Right ventricle myocardium inferior (tissue), 1 donor: ENCODE data around the gene PHTF2. TPM values are rescaled to one million over a fixed set of nuclear protein-coding genes. Genes with fewer than 3 reads are reported as not detected.
"Not testable (repeated sequence)": the region's sequence is repeated elsewhere in the genome, so short reads cannot be mapped to it uniquely, and the experiment has no call there.

ENCODE experiments used
- ATAC-seq: fragments of 200-7000 bp; cut with Tn5 transposase; one replicate; pipeline ENCODE4 v1.9.1; 2020; ENCODE audit warnings: mild to moderate bottlenecking, moderate library complexity
- DNase-seq: peaks from one replicate; pipeline ENCODE4 v3.0.0; 2021; ENCODE audit errors: missing footprints
- intact Hi-C: fragments of 100-400 bp; cut with DNase I; formaldehyde crosslinking; loops from one replicate; pipeline ENCODE4 v1.11.0; 2022
- total RNA-seq: library from RNA; stranded (reverse); fragmentation: NEBNext Ultra II Directional; extraction: Animal tissue kit (Norgen Biotek cat#: 25700); gene quantifications from one replicate; pipeline ENCODE4 v1.2.1, GENCODE V29; 2021
- donor health status: DM: no; HTN: yes; CAD: no; lungs with severe emphysema.

Gene PHTF2
- total RNA-seq, 1 donor from 2014 or later: 21.5 TPM

DNA sequence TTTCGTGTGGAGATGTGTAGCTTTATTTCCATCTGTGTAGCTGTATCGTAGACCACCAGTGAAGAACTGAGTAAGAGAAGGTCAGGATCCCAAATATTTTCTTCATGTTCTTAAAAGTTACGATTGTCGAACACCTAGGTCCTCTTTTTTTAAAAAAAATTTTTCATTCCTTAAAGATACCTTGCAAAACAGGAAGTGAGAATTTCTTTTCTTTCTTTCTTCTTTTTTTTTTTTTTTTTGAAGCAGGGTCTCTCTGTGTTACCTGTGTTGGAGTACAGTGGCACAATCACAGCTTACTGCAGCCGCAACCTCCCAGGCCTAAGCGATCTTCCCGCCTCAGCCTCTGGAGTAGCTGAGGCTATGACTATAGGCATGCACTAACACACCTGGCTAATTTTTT, 60.8 kb downstream of the PHTF2 start:
- DNase-seq (no peak), ATAC-seq (no peak)
- intact Hi-C loops: no loop called here

DNA sequence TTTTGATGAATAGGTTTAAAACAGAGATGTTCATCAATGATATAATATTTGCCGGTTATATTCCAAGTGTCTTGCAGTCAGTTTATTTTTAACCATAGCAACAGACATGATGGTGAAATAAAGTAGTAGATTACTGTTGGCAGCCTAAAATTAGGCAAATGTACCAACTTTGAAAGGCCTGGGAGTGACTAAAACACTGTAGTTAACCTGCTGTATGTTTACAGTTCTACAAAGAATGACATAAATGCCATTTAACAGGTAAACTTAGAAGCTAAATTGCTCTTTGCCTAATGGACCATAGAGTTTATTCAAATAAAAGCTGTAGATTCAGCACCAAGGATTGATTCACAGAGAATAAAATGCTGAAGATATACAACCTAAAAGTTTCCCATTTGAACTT, 64.1 kb downstream of the PHTF2 start:
- ATAC-seq (no peak), DNase-seq (no peak)
- intact Hi-C loops: no loop called here

DNA sequence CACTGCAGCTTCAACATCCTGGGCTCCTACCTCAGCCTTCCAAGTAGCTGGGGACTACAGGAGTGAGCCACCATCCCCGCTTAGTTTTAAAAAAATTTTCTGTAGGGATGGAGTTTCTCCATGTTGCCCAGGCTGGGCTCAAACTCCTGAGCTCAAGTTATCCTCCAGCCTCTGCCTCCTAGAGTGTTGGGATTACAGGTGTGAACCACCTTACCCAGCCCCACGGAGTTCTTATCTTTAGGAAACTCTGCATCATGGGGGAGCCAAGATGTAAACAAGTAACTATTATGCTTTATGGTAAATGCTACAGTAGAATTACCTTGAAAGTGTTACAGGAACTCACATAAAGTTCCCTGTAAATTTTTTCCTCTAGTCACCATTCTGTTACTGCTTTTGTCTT, 65.3 kb downstream of the PHTF2 start:
- intact Hi-C loops: no loop called here
- ATAC-seq (no peak), DNase-seq (no peak)

DNA sequence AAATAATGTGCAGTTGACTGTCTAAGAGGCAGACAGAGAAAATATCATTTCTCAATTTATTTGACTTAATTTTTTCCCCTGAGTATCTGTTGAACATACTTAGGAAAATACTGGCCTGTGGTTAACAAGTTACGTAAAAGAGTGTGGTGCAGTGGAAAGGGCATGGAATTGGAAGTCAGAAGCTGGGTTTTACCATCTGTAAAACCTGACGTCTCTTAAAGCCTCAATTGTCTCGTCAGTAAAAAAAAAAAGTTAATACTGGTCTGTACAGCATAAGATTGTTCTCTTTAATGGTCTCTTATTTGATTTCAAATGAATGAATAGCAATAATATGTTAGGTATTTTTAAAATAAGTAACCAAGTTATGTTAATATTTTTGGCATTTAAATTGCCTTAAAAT, 67.8 kb downstream of the PHTF2 start:
- no peak for ATAC-seq
- no peak for DNase-seq
- intact Hi-C loops: no loop called here

DNA sequence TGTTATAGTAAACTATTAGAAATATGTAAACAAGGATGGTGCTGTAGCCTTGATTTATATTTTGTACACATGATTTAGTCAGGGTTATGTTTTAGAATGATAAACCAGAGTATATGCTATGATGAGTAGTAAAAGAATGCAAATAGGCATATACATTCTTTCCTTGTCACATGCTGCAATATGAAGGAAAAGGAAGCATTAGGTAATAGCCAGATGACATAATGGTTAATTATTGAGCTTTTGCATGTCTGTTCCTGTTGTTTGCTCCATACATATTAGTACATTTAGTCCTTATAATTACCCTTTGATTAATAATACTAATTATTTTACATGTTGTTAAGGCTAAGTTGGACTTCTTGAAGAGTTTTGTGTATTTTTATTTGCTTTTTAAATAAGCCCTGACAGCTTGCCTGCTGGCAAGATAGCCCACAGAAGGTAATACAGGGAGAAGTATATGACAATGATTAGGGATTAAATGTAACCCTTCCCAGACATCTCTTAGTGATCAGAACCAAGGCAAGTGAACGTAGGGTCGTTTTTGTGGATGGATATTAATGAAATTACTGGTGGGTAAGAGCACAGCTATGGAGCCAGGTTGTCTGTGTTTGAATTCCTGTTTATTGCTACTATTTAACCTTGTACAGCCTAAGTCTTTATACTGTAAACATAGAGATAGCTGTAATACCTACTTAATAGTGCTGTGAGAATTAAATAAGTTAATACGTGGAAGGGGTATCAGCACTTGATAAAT, 68.4 kb downstream of the PHTF2 start:
- ATAC-seq (no peak), DNase-seq (no peak)
- intact Hi-C loops: no loop called here

DNA sequence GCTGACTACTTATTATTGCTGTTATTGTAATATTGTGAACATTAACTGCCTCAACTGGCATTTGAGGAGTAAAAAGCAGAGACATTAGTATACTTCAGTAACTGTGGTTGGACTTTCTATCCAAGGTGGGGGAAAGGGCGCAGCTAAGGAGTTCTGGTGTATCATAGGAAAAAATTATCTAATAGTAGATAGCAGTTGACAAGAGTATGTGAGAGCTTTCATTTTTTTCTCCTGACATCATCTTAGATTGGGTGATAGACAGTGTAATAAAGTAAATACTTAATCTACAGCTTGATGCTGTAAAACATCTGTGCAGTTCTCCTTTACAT, 68.9 kb downstream of the PHTF2 start:
- DNase-seq (no peak), ATAC-seq (no peak)
- intact Hi-C loops: no loop called here

DNA sequence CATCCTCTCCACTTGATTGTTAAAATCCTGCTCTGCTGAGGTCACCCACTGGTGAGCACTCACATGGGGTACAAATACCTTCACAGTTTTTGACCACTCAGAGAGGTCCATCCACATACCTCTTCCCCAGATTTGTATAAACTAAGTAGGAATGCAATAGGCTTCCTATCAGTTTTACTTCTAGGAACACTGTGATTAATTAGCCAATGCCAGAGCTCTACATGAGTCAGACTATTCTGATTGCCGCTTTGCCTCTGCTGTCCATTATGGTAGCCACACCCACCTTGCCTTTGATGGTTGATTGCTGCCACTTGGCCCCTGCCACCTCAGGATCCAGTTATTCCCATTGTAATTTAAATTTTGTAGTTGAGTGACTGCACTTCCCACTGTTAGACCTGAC, 73.7 kb downstream of the PHTF2 start:
- intact Hi-C loops, ATAC-seq: not testable (repeated sequence)

DNA sequence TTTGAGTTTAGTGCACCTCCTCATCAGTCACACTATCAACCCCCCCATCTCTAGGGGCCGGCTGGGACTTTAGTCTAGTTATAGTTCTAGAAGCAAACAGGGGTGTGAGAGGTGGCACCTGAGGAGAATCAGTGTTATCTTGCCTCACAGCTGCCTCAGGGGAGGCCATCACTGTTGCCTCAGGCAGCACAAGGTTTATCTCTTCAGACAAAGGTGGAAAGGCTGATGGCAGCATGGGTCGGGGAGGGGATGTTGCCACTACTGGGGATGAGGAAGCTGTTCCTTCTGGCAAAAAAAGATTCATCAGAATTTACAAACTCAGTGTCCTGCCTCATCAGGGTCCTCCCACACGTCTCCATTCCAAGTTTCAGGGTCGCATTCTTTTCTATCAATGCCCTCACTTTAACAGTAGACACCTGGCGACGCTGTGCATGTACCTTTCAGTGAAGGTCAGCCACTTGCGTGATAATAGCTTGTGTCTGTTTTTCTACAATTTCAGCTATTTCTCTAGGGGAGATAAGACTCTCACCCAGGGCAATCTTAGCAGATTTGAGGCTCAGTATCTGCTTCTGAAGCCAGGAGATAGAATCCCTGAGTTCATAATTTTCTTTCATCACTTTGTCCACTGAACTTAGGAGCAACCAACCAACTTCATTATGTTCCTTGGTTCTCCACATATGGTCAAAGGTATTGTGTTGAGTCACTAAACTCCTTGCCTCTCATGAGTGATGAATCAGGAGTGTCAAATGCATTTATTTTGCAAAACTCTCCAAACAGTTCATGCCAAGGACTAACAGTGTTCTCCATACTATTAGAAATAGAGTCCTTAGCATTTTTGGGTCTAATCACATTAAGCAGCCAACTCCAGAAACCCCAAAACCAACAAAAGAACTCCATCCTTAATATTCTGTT, 75.1 kb downstream of the PHTF2 start:
- intact Hi-C loops, ATAC-seq, DNase-seq: not testable (repeated sequence)

More for the DNA sequence above, 73.7 kb downstream of the PHTF2 start:
- not testable (repeated sequence) for DNase-seq

DNA sequence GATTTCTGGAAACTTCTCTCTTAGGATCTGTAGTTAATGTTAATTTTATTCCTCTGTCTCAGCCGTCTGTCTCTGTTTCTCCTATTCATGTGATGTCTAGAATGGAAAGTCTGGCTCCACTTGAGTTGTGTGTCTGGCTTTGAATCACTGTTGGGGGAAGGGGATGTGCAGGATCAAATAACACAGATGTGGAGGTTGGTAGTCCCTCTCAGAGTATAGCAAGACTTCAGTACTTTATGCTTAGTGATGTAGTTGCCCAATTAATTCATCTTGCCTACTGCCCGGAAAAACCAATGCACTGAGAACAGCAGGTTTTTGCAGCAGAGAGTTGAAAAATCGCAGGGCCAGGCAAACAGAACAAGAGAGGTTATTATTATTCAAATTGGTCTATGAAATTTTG, 79.2 kb downstream of the PHTF2 start:
- intact Hi-C loops: no loop called here
- no peak for DNase-seq
- no peak for ATAC-seq

DNA sequence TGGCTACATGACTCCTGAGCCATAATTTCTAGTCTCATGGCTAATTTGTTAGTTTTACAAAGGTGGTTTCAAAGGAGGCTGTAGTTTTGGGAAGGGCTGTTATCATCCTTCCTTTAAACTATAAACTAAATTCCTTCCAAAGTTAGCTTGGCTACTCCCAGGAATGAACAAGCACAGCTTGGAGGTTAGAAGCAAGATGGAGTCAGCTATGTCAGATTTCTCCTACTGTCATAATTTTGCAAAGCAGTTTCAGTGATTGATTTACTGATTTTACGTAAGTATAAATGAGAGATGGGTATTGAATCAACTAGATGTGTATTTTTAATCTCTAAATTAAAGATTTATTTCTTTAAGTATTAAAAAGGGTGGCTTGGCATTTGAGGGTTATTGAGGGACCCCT, 79.9 kb downstream of the PHTF2 start:
- intact Hi-C loops: no loop called here
- no peak for ATAC-seq

DNA sequence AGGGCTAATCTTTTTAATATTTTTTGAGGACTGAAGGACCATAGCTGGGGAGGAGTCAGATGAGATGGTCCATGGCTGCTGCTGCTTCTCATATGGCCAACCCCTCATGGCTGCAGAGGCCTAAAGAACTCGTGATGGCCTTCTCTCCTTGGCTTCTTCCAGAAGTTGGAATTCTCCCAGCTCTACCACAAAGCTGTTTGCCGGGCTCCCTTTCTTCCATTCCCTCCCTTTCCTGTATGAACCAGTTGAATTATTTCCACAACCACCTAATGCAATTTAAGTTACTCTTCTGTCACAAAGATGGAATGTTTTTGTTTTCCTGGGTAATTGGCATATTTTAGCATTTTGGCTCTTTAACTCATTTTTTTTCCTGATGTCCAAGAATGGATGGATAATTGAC, 80.7 kb downstream of the PHTF2 start:
- intact Hi-C loops: no loop called here
- ATAC-seq (no peak), DNase-seq (no peak)

More for the DNA sequence above, 79.9 kb downstream of the PHTF2 start:
- DNase-seq: no peak

DNA sequence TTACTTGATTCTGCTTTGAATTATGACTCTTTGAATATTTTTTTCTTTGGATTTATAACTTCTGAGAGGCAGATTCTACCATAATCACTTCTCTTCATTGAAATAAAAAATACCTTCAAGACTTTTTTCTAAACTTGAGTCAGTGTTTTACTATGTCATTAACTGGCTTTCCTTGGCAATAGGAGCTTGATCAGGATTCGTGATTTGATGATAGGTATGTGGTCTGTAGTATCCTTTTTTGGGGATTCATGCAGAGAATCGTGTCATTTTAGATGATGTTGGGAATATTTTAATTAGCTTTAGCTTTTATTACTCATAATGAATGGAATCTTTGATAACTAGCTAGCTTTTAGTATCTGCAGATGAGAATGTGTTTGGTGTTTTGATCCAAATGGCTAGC, 83.3 kb downstream of the PHTF2 start:
- intact Hi-C loops: no loop called here
- DNase-seq (no peak), ATAC-seq (no peak)

DNA sequence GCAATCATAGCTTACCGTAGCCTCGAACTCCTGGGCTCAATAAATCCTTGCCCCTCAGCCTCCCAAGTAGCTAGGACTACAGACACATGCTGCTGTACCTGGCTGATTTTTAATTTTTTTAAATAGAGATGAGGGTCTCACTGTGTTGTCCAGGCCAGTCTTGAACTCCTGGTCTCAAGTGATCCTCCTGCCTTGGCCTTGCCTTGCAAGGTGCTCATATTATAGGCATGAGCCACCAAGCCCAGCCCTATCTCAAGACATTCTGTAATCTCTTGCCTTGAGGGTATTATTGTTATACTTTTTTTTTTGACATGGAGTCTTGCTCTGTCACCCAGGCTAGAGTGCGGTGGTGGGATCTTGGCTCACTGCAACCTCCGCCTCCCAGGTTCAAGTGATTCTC, 86.6 kb downstream of the PHTF2 start:
- no peak for DNase-seq
- intact Hi-C loops: no loop called here
- ATAC-seq: no peak

DNA sequence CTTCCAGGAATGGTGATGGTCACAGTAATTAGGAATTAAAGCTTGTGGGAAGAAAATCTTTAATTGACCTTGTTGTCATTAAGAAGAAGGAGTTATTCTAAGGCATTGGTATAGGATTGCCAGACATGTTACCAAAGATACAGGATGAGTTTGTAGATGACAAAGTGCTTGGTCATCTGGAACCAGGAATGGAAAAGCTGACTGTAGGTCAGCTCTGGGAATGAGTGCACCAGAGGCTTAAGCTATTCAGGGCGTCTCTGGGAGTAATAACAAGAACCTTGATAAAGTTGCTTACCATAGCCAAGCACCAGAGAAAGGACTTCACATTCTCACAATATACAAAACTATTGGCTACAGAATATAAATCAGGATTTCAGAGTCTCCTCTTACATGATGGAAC, 89.0 kb downstream of the PHTF2 start:
- ATAC-seq (no peak), DNase-seq (no peak)
- intact Hi-C loops: no loop called here

DNA sequence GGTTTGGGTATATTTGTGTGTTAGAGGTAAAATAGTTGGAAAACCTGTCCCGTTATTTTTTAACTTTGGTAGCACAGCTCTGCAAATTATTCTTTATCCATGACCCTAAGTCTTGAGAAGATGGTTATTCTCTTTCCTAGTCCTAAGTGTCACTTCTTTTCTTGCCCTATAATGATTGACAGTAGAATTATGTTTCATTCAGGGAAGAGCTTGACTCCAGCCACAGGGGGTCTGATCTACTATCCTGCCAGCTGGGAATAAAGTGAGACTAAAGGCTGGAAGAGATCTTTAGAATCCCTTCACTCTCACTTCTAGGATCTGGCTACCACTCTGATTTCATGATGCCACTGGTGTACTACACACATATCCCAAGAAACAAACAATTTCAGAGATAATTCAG, 90.4 kb downstream of the PHTF2 start:
- DNase-seq (no peak), ATAC-seq (no peak)
- intact Hi-C loops: no loop called here

DNA sequence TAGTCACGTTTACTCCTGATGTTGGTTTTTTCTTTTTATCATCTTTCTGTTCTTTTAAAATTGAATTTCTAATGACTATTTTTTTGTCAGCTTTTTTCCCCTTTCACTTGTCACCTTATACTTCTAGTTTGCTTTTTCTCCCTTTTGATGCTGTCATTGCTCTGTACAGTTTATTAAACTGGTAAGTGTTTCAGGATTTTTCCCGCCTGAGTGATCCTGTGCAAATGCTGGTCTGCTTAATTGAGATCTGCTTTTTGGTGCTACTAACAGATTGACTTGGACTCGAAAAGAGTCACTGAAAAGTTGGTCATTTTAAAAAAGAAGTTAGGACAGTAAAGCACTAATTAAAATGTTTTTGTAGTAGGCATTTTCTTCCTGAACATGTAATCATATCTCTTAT, 95.2 kb downstream of the PHTF2 start:
- ATAC-seq: no peak
- intact Hi-C loops: no loop called here
- DNase-seq: no peak

DNA sequence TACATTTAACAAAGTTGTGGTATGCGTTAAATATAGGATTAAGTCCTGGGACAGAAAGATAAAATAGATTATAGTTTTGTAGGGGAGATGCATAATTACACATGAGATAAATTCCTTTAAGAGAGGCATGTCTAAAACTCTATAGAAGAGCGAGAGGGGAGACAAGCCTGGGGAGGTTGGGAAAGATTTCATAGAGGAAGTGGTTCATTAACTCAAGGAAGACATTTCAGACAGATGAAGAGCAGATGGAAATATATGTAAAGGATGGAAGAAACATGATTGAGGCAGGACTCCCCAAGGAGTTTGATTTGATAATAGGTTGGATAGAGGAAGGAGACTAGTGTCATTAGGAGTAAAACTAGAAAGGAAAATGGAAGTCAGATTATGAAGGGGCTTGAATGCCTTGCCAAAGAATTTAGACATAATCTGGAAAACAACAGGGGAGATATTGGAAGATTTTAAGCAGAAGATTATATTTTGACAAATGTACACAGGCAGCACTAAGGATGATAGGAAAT, 96.1 kb downstream of the PHTF2 start:
- intact Hi-C loops: no loop called here
- DNase-seq: no peak
- ATAC-seq: no peak

DNA sequence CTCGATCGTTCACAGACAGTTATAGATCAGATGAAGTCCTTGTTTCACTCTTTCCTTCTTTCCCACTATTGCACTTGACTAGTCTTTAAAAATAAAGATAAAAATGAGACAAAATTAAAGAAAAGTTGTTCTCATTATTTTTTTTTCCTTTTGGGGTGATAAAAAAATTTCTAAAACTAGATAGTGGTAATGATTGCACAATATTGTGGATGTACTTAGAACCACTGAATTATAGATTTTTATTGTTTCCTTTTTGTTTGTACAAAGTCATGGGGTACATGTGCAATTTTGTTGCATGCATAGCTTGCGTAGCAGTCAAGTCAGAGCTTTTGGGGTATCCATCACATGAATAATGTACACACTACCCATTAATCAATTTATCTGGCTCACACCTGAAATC, 97.3 kb downstream of the PHTF2 start:
- intact Hi-C loops: no loop called here
- no peak for ATAC-seq
- no peak for DNase-seq

DNA sequence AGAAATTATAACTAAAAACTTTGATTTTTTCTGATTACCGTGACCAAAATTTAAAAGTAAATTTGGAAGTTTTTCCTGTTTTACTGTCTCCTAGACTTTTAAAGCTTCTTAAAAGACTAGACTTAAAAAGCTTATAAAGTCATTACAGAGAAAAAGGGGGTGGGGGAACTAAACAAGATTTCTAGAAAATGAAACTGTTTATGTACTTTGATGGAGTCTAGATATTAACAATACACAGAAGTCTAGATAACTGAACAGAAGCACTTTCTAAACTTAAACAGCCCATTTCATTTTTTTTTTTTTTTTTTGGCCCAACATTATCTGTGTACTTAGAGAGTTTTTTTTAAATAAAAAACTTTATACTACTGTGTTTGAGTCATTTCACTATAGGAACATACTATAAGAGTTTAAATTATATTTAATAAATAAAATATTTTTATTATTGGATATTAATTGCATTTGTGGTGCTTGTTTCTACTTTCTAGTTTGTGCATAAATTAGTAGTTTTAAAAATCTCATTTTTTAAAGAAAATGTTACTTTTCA, 98.5 kb downstream of the PHTF2 start:
- intact Hi-C loops: no loop called here
- no peak for DNase-seq
- ATAC-seq: no peak

DNA sequence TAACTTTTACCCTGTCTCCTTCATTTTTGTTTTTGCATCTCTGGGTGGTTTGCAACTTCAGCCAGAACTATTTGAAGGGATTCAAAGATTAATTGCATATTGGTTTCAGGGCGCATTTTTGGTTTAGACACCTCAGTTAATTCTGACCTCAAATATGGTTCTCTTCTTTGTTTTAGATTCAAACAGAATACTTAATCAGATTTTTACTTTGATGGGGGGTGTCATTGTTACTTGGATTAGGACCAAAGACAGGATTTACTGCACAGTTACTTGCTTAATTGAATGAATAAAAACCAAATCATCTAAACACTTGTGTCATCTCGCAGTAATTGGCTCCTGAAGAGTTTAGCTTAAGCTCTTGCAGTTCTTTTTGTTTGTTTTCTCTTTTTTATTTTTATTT, 100.9 kb downstream of the PHTF2 start:
- ATAC-seq: no peak

More for the DNA sequence above, 100.9 kb downstream of the PHTF2 start:
- intact Hi-C loops: no loop called here
- no peak for DNase-seq
